Sigmoid colon (tissue), 4 donors: ENCODE measurements around the gene TCTN2.

ENCODE experiments used
- CTCF ChIP-seq, 4 experiments: fragments of 450-650 bp in 3 of 4; fragments of 200-600 bp in 1 of 4; IDR thresholded peaks; one replicate each; pipeline ENCODE4 v1.5.1; 2016 to 2019; ENCODE audit warnings: antibody characterized with exemption in 4 of 4, mild to moderate bottlenecking in 3 of 4, moderate library complexity in 2 of 4
- EP300 ChIP-seq, 4 donors: sonication (generic); formaldehyde crosslinking; IDR thresholded peaks; one replicate each; pipeline ENCODE4 v1.6.1; 2017; ENCODE audit warnings: antibody characterized with exemption in 4 of 4
- POLR2A ChIP-seq, 2 donors: fragments of 450-650 bp; IDR thresholded peaks; one replicate each; pipeline ENCODE4 v1.6.1; 2016; ENCODE audit warnings: antibody characterized with exemption in 2 of 2, mild to moderate bottlenecking in 2 of 2, moderate library complexity in 2 of 2

DNA sequence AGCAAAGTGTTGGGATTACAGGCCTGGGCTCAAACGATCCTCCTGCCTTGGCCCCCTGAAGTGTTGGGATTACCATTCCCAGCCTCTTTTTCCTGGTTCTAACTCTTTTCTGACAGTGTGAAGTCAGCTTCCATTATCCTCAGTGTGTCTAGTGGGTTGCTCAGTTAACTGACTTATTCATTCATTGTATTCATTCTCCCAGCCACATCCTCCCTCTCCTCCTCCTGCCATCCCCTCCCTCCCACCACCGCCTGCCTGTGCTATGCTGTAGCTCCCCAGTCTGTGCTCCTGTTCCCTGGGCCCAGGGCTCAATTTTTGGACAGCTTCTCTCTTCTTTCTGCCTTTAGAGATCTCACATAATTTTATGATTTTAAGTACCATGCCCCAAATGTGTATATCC is 60.7 kb downstream of the TCTN2 start:
- TF ChIP-seq POLR2A (IDR thresholded peaks at IDR 0.05) = no peak
- no peak for TF ChIP-seq CTCF (IDR thresholded peaks at IDR 0.05)
- TF ChIP-seq EP300 (IDR thresholded peaks at IDR 0.05) = no peak
